ENCODE measurements around the gene TAF4. TPM values are rescaled to one million over a fixed set of nuclear protein-coding genes. Genes with fewer than 3 reads are reported as not detected.

TAF4 gene
- total and polyA plus RNA-seq, 2 of the 13 experiments (the other 11 are each of a cell fraction or from before 2014, with no cell fraction given), result 5.9 to 12.0 TPM

GRCh38 chr20:62066339-62066982, 780 bp upstream of the TAF4 start (continued):
- TF ChIP-seq ZBTB1 (CRISPR knock-in tag; IDR thresholded peaks at IDR 0.05; ENCODE audit: borderline replicate concordance) (no peak), SOX13 (IDR thresholded peaks at IDR 0.05) (no peak), SOX13 (CRISPR knock-in tag; conservative IDR thresholded peaks at IDR 0.05 in 1 of 2, IDR thresholded peaks at IDR 0.05 in 1 of 2) (peak in 1 of 2 experiments; percentile 94; a peak in 1 of 4 replicates), KAT7 (CRISPR knock-in tag; IDR thresholded peaks at IDR 0.05; ENCODE audit: borderline replicate concordance) (no peak), REXO4 (CRISPR knock-in tag; IDR thresholded peaks at IDR 0.05; ENCODE audit: borderline replicate concordance) (no peak), EZH2 (conservative IDR thresholded peaks at IDR 0.05; ENCODE audit: low read depth, low read length) (no peak), ZNF460 (CRISPR knock-in tag; IDR thresholded peaks at IDR 0.05; ENCODE audit: borderline replicate concordance) (no peak), FOXP1 (IDR thresholded peaks at IDR 0.05) (no peak), FOXP1 (CRISPR knock-in tag; IDR thresholded peaks at IDR 0.05) (no peak), TFE3 (CRISPR knock-in tag; IDR thresholded peaks at IDR 0.05) (no peak), PPARG (CRISPR knock-in tag; conservative IDR thresholded peaks at IDR 0.05) (no peak), ZNF30 (CRISPR knock-in tag; IDR thresholded peaks at IDR 0.05) (no peak), ZNF383 (CRISPR knock-in tag; IDR thresholded peaks at IDR 0.05; ENCODE audit: borderline replicate concordance) (no peak), ZFYVE20 (CRISPR knock-in tag; IDR thresholded peaks at IDR 0.05; ENCODE audit: borderline replicate concordance, low read depth) (no peak), ETV5 (CRISPR knock-in tag; IDR thresholded peaks at IDR 0.05; ENCODE audit: borderline replicate concordance) (no peak), SMAD1 (CRISPR knock-in tag; IDR thresholded peaks at IDR 0.05; ENCODE audit: borderline replicate concordance, low read depth) (no peak), SIX1 (CRISPR knock-in tag; IDR thresholded peaks at IDR 0.05; ENCODE audit: borderline replicate concordance) (0 out of 2 replicates have a peak, but pooled peaks have one; percentile 9), ZIK1 (CRISPR knock-in tag; IDR thresholded peaks at IDR 0.05; ENCODE audit: borderline replicate concordance, low read depth) (no peak), ELF4 (CRISPR knock-in tag; IDR thresholded peaks at IDR 0.05; ENCODE audit: borderline replicate concordance) (0 out of 2 replicates have a peak, but pooled peaks have one; percentile 91)
- TF ChIP-seq, protein P1, sequence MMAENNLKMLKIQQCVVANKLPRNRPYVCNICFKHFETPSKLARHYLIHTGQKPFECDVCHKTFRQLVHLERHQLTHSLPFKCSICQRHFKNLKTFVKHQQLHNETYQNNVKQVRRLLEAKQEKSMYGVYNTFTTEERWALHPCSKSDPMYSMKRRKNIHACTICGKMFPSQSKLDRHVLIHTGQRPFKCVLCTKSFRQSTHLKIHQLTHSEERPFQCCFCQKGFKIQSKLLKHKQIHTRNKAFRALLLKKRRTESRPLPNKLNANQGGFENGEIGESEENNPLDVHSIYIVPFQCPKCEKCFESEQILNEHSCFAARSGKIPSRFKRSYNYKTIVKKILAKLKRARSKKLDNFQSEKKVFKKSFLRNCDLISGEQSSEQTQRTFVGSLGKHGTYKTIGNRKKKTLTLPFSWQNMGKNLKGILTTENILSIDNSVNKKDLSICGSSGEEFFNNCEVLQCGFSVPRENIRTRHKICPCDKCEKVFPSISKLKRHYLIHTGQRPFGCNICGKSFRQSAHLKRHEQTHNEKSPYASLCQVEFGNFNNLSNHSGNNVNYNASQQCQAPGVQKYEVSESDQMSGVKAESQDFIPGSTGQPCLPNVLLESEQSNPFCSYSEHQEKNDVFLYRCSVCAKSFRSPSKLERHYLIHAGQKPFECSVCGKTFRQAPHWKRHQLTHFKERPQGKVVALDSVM (CRISPR knock-in tag; IDR thresholded peaks at IDR 0.05), result no peak
- TF ChIP-seq, protein P2, sequence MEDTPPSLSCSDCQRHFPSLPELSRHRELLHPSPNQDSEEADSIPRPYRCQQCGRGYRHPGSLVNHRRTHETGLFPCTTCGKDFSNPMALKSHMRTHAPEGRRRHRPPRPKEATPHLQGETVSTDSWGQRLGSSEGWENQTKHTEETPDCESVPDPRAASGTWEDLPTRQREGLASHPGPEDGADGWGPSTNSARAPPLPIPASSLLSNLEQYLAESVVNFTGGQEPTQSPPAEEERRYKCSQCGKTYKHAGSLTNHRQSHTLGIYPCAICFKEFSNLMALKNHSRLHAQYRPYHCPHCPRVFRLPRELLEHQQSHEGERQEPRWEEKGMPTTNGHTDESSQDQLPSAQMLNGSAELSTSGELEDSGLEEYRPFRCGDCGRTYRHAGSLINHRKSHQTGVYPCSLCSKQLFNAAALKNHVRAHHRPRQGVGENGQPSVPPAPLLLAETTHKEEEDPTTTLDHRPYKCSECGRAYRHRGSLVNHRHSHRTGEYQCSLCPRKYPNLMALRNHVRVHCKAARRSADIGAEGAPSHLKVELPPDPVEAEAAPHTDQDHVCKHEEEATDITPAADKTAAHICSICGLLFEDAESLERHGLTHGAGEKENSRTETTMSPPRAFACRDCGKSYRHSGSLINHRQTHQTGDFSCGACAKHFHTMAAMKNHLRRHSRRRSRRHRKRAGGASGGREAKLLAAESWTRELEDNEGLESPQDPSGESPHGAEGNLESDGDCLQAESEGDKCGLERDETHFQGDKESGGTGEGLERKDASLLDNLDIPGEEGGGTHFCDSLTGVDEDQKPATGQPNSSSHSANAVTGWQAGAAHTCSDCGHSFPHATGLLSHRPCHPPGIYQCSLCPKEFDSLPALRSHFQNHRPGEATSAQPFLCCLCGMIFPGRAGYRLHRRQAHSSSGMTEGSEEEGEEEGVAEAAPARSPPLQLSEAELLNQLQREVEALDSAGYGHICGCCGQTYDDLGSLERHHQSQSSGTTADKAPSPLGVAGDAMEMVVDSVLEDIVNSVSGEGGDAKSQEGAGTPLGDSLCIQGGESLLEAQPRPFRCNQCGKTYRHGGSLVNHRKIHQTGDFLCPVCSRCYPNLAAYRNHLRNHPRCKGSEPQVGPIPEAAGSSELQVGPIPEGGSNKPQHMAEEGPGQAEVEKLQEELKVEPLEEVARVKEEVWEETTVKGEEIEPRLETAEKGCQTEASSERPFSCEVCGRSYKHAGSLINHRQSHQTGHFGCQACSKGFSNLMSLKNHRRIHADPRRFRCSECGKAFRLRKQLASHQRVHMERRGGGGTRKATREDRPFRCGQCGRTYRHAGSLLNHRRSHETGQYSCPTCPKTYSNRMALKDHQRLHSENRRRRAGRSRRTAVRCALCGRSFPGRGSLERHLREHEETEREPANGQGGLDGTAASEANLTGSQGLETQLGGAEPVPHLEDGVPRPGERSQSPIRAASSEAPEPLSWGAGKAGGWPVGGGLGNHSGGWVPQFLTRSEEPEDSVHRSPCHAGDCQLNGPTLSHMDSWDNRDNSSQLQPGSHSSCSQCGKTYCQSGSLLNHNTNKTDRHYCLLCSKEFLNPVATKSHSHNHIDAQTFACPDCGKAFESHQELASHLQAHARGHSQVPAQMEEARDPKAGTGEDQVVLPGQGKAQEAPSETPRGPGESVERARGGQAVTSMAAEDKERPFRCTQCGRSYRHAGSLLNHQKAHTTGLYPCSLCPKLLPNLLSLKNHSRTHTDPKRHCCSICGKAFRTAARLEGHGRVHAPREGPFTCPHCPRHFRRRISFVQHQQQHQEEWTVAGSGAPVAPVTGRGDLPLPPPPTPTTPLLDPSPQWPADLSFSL (CRISPR knock-in tag; IDR thresholded peaks at IDR 0.05), result 0 out of 2 replicates have a peak, but pooled peaks have one; percentile 28

Measured in HepG2 (cell line).